Esophagus muscularis mucosa (tissue), 4 donors: ENCODE measurements around the gene GDF10. TPM values are rescaled to one million over a fixed set of nuclear protein-coding genes. Genes with fewer than 3 reads are reported as not detected.

Source experiments
- DNase-seq: peaks from one replicate; pipeline ENCODE4 v3.0.0-alpha.2; 2017; ENCODE audit errors: extremely low spot score
- H3K27ac ChIP-seq, 4 donors: fragments of 200-600 bp; sonication (generic); replicated peaks in 1 of 4; 1 replicate in 3 of 4; 2 replicates in 1 of 4; pipeline ENCODE4 v1.5.1; 2016 to 2019; ENCODE audit warnings: mild to moderate bottlenecking in 1 of 4
- H3K27me3 ChIP-seq, 4 donors: fragments of 200-600 bp; sonication (generic); one replicate each; pipeline versions ENCODE4 v1.5.1 to v1.6.0; 2016 to 2019
- H3K36me3 ChIP-seq, 4 donors: fragments of 200-600 bp; sonication (generic); one replicate each; pipeline ENCODE4 v1.5.1; 2016 to 2019
- H3K4me1 ChIP-seq, 4 donors: fragments of 200-600 bp; sonication (generic); one replicate each; pipeline ENCODE4 v1.5.1; 2016 to 2019
- H3K4me3 ChIP-seq, 4 donors: fragments of 200-600 bp; sonication (generic); 1 replicate in 2 of 4; 2 replicates in 2 of 4; pipeline ENCODE4 v1.5.1; 2016 to 2019; ENCODE audit warnings: mild to moderate bottlenecking in 4 of 4, moderate library complexity in 1 of 4
- H3K9me3 ChIP-seq, 4 donors: fragments of 200-600 bp; sonication (generic); 1 replicate in 3 of 4; 2 replicates in 1 of 4; pipeline ENCODE4 v1.5.1; 2016 to 2019
- EP300 ChIP-seq: sonication (generic); formaldehyde crosslinking; IDR thresholded peaks from one replicate; pipeline ENCODE4 v1.6.1; 2017; ENCODE audit warnings: antibody characterized with exemption
- POLR2A ChIP-seq: fragments of 450-650 bp; IDR thresholded peaks from one replicate; pipeline ENCODE4 v1.6.1; 2017; ENCODE audit warnings: antibody characterized with exemption, moderate library complexity, mild to moderate bottlenecking, low read depth
- POLR2AphosphoS5 ChIP-seq, 2 donors: sonication (generic); formaldehyde crosslinking; IDR thresholded peaks; one replicate each; pipeline ENCODE4 v1.6.1; 2017; ENCODE audit warnings: antibody characterized with exemption in 2 of 2
- WGBS: methylation state at CpG from one replicate; pipeline ENCODE4 v1.1.5; 2018; 5-methylcytosine and 5-hydroxymethylcytosine counted together
- intact Hi-C: fragments of 100-400 bp; cut with DNase I; formaldehyde crosslinking; loops from one replicate; pipeline ENCODE4 v1.15.1; 2023
- total RNA-seq, 4 donors: library from RNA; depleted of rRNA; stranded (reverse); fragments of >200 nt; gene quantifications; one replicate each; pipeline versions ENCODE4 v1.1.0 to v1.2.1, GENCODE V29; 2016
- TF ChIP-seq, protein P1 (sequence below), 3 experiments: fragments of 200-600 bp in 2 of 3; fragments of 450-650 bp in 1 of 3; sonication (generic) in 2 of 3; IDR thresholded peaks; one replicate each; pipeline ENCODE4 v1.5.1; 2017 to 2019; ENCODE audit warnings: antibody characterized with exemption in 3 of 3, mild to moderate bottlenecking in 2 of 3, moderate library complexity in 1 of 3

The GDF10 gene
- total RNA-seq, 4 donors from 2014 or later = 5.6 to 33.3 (median 29.5) TPM

DNA sequence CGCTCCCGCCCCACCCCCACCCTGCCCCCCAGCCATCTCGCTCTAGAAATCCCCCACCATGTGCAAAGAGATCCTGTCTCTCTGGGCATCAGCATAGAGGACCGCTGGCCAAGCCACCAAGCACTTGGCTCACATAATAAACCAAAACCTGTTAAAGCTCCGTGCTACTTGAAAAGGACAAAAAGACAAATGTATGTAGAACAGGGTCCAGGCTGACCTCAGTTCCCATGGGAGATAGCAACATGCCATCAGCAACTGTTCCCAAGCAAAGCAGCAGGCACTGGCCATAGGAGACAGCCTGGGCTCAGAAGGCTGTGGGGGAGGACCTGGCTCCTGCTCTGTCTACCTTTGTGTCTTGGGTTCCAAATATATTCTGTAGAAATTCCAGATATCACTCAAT, 38.4 kb upstream of the GDF10 start:
- no peak for DNase-seq
- WGBS = 95% methylated on average over 5 of the region's 5 CpGs
- H3K27me3 ChIP-seq = no peaks in the 10 kb centered on the region
- no peak overlapping the region for H3K4me3 ChIP-seq
- peaks cover 0 to 4% (median 0%) of the 10 kb centered on the region in 4 donors for H3K4me1 ChIP-seq
- H3K27ac ChIP-seq = no peak overlapping the region
- H3K9me3 ChIP-seq = no peaks in the 10 kb centered on the region
- intact Hi-C loops = no loop called here
- no peaks in the 10 kb centered on the region for H3K36me3 ChIP-seq
- TF ChIP-seq POLR2A = no peak
- TF ChIP-seq POLR2AphosphoS5 (IDR thresholded peaks at IDR 0.05) = no peak
- TF ChIP-seq, protein P1, sequence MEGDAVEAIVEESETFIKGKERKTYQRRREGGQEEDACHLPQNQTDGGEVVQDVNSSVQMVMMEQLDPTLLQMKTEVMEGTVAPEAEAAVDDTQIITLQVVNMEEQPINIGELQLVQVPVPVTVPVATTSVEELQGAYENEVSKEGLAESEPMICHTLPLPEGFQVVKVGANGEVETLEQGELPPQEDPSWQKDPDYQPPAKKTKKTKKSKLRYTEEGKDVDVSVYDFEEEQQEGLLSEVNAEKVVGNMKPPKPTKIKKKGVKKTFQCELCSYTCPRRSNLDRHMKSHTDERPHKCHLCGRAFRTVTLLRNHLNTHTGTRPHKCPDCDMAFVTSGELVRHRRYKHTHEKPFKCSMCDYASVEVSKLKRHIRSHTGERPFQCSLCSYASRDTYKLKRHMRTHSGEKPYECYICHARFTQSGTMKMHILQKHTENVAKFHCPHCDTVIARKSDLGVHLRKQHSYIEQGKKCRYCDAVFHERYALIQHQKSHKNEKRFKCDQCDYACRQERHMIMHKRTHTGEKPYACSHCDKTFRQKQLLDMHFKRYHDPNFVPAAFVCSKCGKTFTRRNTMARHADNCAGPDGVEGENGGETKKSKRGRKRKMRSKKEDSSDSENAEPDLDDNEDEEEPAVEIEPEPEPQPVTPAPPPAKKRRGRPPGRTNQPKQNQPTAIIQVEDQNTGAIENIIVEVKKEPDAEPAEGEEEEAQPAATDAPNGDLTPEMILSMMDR (IDR thresholded peaks at IDR 0.05) = no peak
- no peak for TF ChIP-seq EP300

DNA sequence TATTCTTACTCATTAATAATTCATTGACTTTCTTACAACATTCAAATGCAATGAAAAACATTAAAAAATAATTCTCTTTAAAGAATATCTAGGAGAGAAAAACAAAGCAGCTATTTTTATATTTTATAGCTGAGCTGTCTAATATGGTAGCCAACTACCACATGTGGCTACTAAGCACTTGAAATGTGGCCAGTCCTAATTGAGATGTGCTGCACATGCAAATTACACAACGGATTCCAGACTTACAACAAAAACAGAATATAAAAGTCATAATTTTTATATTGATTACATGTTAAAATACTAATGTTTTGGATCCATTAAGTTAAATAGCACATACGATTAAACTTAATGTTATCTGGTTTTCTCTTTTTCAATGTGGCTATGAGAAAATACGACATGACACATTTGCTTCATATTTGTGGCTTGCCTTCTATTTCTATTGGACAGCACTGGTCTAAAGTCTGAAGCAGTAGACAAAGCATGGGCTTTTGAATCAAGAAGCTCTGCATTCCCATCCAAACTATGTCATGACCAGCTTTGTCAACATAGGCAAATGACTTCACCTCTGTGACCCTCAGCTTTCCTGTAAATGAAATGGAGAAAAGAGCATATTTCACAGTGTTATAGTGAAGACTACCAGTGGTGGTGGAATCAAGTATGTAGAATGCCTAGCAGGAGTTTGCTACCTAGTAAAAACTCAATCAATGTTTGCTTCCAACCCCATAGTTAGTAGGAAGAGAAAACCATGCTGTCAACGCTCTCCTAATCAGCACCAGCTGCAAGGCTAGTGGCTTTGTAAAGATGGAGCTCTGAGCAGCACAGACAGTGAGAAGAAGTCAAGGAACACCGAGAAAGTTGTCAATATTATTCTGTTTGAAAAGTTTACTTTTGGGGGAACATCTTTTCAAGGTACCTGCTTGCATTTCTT, 37.1 kb upstream of the GDF10 start:
- intact Hi-C loops = no loop called here
- TF ChIP-seq POLR2A = no peak
- no peak for TF ChIP-seq EP300
- TF ChIP-seq, protein P1 (IDR thresholded peaks at IDR 0.05) = no peak
- H3K4me1 ChIP-seq = peaks cover 0 to 4% (median 0%) of the 10 kb centered on the region in 4 donors
- no peaks in the 10 kb centered on the region for H3K36me3 ChIP-seq
- no peak overlapping the region for H3K4me3 ChIP-seq
- no peaks in the 10 kb centered on the region for H3K9me3 ChIP-seq
- 77% methylated on average over 5 of the region's 5 CpGs for WGBS
- H3K27ac ChIP-seq = no peak overlapping the region
- H3K27me3 ChIP-seq = peaks cover 0 to 3% (median 0%) of the 10 kb centered on the region in 4 donors
- no peak for DNase-seq

DNA sequence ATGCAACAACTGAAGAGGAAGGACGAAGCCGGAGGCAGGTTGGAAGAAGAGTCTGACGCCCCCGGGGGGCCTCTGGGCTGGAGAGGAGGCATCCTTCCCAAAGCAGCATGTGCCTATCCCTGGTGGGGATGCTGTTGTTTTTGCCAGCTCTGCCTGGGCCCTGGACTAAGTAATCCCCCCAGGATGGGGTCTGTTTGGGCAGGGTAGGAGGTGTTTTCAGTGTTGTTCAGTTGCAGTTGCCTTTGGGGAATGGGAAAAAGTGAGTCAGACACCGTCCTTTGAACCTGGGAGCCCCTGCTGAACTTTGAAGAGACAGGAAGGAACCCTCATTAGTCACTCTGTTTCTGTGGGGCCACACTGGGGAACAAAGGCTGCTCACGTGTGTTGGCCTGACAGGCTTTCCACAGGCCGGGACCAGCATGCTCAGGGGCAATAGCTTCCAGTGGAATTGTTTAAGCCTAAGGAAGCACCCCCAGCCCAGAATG, 35.2 kb upstream of the GDF10 start:
- TF ChIP-seq EP300 (no peak), POLR2A (no peak), POLR2AphosphoS5 (IDR thresholded peaks at IDR 0.05) (no peak)
- TF ChIP-seq, protein P1 (IDR thresholded peaks at IDR 0.05) = no peak
- H3K27ac ChIP-seq = no peak overlapping the region
- WGBS = 73% methylated on average over 5 of the region's 7 CpGs

DNA sequence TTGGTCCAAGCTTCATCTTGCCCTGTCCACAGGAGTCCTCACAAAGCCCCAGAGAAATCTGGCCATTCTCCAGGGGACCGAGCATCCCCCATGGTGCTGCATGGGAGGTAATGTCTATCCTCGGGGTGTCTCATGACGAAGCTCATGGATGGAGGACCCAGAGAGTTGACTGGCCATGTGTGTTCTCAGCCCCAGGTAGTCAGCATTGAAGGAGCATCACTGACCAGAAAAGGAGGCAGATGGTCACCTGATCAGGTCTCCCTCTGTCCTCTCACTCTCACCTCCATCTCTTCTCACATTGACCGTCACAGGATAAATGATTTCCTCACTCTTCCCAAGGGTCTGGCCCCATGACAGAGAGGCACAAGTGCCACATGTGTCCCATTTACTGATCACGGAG, 33.4 kb upstream of the GDF10 start:
- 82% methylated on average over 2 of the region's 5 CpGs for WGBS
- DNase-seq = no peak

More for the DNA sequence above, 35.2 kb upstream of the GDF10 start:
- peaks cover 0 to 4% (median 0%) of the 10 kb centered on the region in 4 donors for H3K4me1 ChIP-seq
- no peak for DNase-seq
- no peak overlapping the region for H3K4me3 ChIP-seq
- no peaks in the 10 kb centered on the region for H3K9me3 ChIP-seq
- no peaks in the 10 kb centered on the region for H3K36me3 ChIP-seq
- H3K27me3 ChIP-seq = peaks cover 0 to 3% (median 0%) of the 10 kb centered on the region in 4 donors
- intact Hi-C loops = no loop called here

More for the DNA sequence above, 33.4 kb upstream of the GDF10 start:
- TF ChIP-seq, protein P1 (IDR thresholded peaks at IDR 0.05) = no peak
- no peak for TF ChIP-seq POLR2AphosphoS5 (IDR thresholded peaks at IDR 0.05)
- TF ChIP-seq POLR2A = no peak
- TF ChIP-seq EP300 = no peak
- H3K27ac ChIP-seq = no peak overlapping the region
- H3K36me3 ChIP-seq = no peaks in the 10 kb centered on the region
- H3K4me1 ChIP-seq = no peaks in the 10 kb centered on the region
- H3K4me3 ChIP-seq = no peak overlapping the region
- intact Hi-C loops = no loop called here
- no peaks in the 10 kb centered on the region for H3K9me3 ChIP-seq
- H3K27me3 ChIP-seq = peaks cover 0 to 3% (median 0%) of the 10 kb centered on the region in 4 donors
